CD14-positive monocyte (primary cell): ENCODE measurements around the gene NIPAL3. TPM values are rescaled to one million over a fixed set of nuclear protein-coding genes. Genes with fewer than 3 reads are reported as not detected.

Experiments used
- DNase-seq, 3 donors: peaks; one replicate each; pipeline ENCODE4 v3.0.0-alpha.2; 2011 to 2022
- H2AFZ ChIP-seq: 2 replicates; pipeline ENCODE4 v1.6.0; 2012; ENCODE audit warnings: mild to moderate bottlenecking, low read depth, low read length, inconsistent platforms; ENCODE audit not compliant: insufficient read depth, poor library complexity, severe bottlenecking
- H3K27ac ChIP-seq, 2 donors: 1 replicate in 1 of 2; 2 replicates in 1 of 2; pipeline ENCODE4 v1.5.1; 2012 to 2013; ENCODE audit warnings: low read length in 2 of 2, control low read depth in 1 of 2, inconsistent platforms in 1 of 2, low read depth in 1 of 2, mild to moderate bottlenecking in 1 of 2
- H3K27me3 ChIP-seq, 2 donors: one replicate each; pipeline versions ENCODE4 v1.6.0 to v1.6.1; 2011 to 2013; ENCODE audit warnings: low read length in 2 of 2; ENCODE audit not compliant: control insufficient read depth in 2 of 2, insufficient read depth in 2 of 2
- H3K36me3 ChIP-seq, 2 donors: replicated peaks in 1 of 2; 1 replicate in 1 of 2; 2 replicates in 1 of 2; pipeline versions ENCODE4 v1.5.1 to v1.6.1; 2012 to 2013; ENCODE audit warnings: low read length in 2 of 2, control low read depth in 1 of 2, inconsistent platforms in 1 of 2, mild to moderate bottlenecking in 1 of 2; ENCODE audit not compliant: insufficient read depth in 2 of 2, control insufficient read depth in 1 of 2
- H3K4me1 ChIP-seq, 2 donors: 1 replicate in 1 of 2; 2 replicates in 1 of 2; pipeline versions ENCODE4 v1.5.1 to v1.6.1; 2012 to 2013; ENCODE audit warnings: low read length in 2 of 2, control low read depth in 1 of 2, inconsistent platforms in 1 of 2, mild to moderate bottlenecking in 1 of 2, moderate library complexity in 1 of 2; ENCODE audit not compliant: insufficient read depth in 2 of 2, control insufficient read depth in 1 of 2
- H3K4me2 ChIP-seq: replicated peaks from 2 replicates; pipeline ENCODE3; 2012; ENCODE audit warnings: low read length, moderate library complexity, mild to moderate bottlenecking; ENCODE audit not compliant: poor library complexity, severe bottlenecking; ENCODE audit errors: extremely low read depth
- H3K4me3 ChIP-seq, 3 experiments: fragments of 200-600 bp in 1 of 3; sonication (generic) in 1 of 3; replicated peaks in 1 of 3; 1 replicate in 2 of 3; 2 replicates in 1 of 3; pipeline ENCODE4 v1.5.1; 2011 to 2013; ENCODE audit warnings: low read length in 3 of 3, mild to moderate bottlenecking in 3 of 3, control low read depth in 2 of 3, low read depth in 2 of 3, inconsistent platforms in 1 of 3, moderate library complexity in 1 of 3
- H3K79me2 ChIP-seq: 2 replicates; pipeline ENCODE4 v1.6.0; 2012; ENCODE audit warnings: mild to moderate bottlenecking, control low read depth, inconsistent platforms, low read length, moderate library complexity; ENCODE audit not compliant: insufficient read depth
- H3K9ac ChIP-seq: 2 replicates; pipeline ENCODE4 v1.6.0; 2017; ENCODE audit warnings: low read length, mild to moderate bottlenecking; ENCODE audit not compliant: insufficient read depth, poor library complexity, severe bottlenecking
- H3K9me3 ChIP-seq, 2 donors: replicated peaks in 1 of 2; 1 replicate in 1 of 2; 2 replicates in 1 of 2; pipeline versions ENCODE4 v1.5.1 to v1.6.1; 2012 to 2013; ENCODE audit warnings: low read length in 2 of 2, control low read depth in 1 of 2; ENCODE audit not compliant: control insufficient read depth in 1 of 2, insufficient read depth in 1 of 2
- H4K20me1 ChIP-seq: 2 replicates; pipeline ENCODE4 v1.6.0; 2012; ENCODE audit warnings: mild to moderate bottlenecking, low read length, control low read depth, moderate library complexity; ENCODE audit not compliant: insufficient read depth
- H3K27ac Mint-ChIP-seq, 7 donors: one replicate each; pipeline ENCODE4 v1.8.0; 2020; ENCODE audit warnings: mild to moderate bottlenecking in 7 of 7, mixed read lengths in 7 of 7, moderate library complexity in 6 of 7, inconsistent platforms in 2 of 7
- H3K27me3 Mint-ChIP-seq, 3 donors: one replicate each; pipeline ENCODE4 v1.8.0; 2021 to 2022; ENCODE audit warnings: low read depth in 3 of 3, mild to moderate bottlenecking in 3 of 3, mixed read lengths in 3 of 3, moderate library complexity in 3 of 3, inconsistent platforms in 1 of 3
- H3K36me3 Mint-ChIP-seq, 2 donors: one replicate each; pipeline ENCODE4 v1.8.0; 2020; ENCODE audit warnings: mixed read lengths in 2 of 2, inconsistent platforms in 1 of 2, mild to moderate bottlenecking in 1 of 2
- H3K4me1 Mint-ChIP-seq: one replicate; pipeline ENCODE4 v1.8.0; 2020; ENCODE audit warnings: mild to moderate bottlenecking, mixed read lengths
- H3K4me3 Mint-ChIP-seq, 2 donors: one replicate each; pipeline ENCODE4 v1.8.0; 2020; ENCODE audit warnings: mild to moderate bottlenecking in 2 of 2, mixed read lengths in 2 of 2, moderate library complexity in 1 of 2
- H3K9me3 Mint-ChIP-seq, 7 donors: one replicate each; pipeline ENCODE4 v1.8.0; 2020 to 2022; ENCODE audit warnings: mixed read lengths in 7 of 7, mild to moderate bottlenecking in 6 of 7, moderate library complexity in 6 of 7, inconsistent platforms in 2 of 7
- WGBS: methylation state at CpG from one replicate; pipeline ENCODE4 v1.1.5; 2013; ENCODE audit warnings: missing lambda C conversion rate; ENCODE audit not compliant: insufficient coverage; 5-methylcytosine and 5-hydroxymethylcytosine counted together
- intact Hi-C, 2 donors: fragments of 100-400 bp; cut with micrococcal nuclease; formaldehyde crosslinking; loops; one replicate each; pipeline versions ENCODE4 v1.15.0 to v1.15.1; 2023
- polyA minus RNA-seq: library from RNA; depleted of rRNA, polyadenylated mRNA; stranded (reverse); fragments of >200 nt; gene quantifications from 2 replicates; pipeline ENCODE4 v1.2.3, GENCODE V29; 2012
- polyA plus RNA-seq, 3 donors: library from polyadenylated mRNA; depleted of rRNA in 1 of 3; unstranded in 2 of 3; stranded (reverse) in 1 of 3; fragments of 300-500 nt in 2 of 3; fragments of >200 nt in 1 of 3; fragmentation: Illumina TruSeq in 2 of 3; gene quantifications; 1 replicate in 2 of 3; 2 replicates in 1 of 3; pipeline ENCODE4 v1.2.3, GENCODE V29; 2012 to 2021
- total RNA-seq, 12 experiments: library from RNA in 1 of 12; stranded (reverse) in 1 of 12; fragments of 120-200 nt in 1 of 12; gene quantifications; one replicate each; pipeline ENCODE4 v1.2.4 and lab custom pipeline; 2013 to 2026; ENCODE audit warnings: mixed read lengths in 6 of 12, inconsistent platforms in 1 of 12
- TF ChIP-seq, protein P1 (sequence below): fragments of 200-600 bp; IDR thresholded peaks from one replicate; pipeline ENCODE4 v1.8.0; 2022; ENCODE audit warnings: antibody characterized with exemption, mild to moderate bottlenecking

The NIPAL3 gene
- 4.4 TPM for total RNA-seq (2013)
- polyA plus RNA-seq (1 to 10 TPM; 5.9 to 9.6 (median 6.6) TPM), polyA minus RNA-seq (3.2 and 3.3 TPM in 2 replicates), total RNA-seq (lab: John Stamatoyannopoulos, UW) (1.0 to 13.0 (median 6.2) reads per million in 11 experiments)

DNA sequence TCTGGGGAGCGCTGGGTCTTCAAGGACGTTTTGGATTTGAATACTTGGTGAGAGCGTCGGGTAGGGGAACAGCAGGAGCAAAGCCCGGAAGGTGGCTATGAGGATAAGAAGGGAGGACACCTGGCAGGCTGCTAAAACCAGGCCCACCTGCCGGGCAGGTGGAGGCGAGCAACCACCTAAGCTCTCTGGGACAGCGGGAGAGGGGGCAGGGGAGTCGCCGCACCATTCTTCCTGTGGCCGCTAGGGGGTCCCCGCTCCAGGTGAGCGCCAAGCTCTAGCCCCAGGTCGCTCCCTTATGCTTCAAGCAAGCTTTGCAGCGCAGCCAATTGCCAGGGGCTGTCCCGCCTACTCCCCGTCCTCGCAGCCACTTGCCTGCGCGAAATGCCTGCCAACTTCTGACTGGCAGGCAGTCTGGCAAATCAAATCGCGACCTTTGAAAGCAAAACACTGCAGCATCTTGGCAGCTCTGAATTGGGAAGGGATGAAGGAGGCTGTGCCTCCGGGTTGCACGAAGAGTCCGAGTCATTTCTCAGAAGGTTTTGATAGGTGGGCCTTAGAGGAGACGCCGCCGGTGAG, at the start of gene NIPAL3:
Gene NIPAL3 (plus strand): TSS at position 469 of the 576 bp plus-strand sequence. CDS start 3,746 bp downstream, outside the sequence.
- Mint-ChIP-seq H3K4me1 (peaks cover 65% of the 10 kb centered on the region), H3K27ac (peak within 1 kb of the TSS; percentile 75 to 90 (median 83)), H3K4me3 (peak within 1 kb of the TSS; percentile 97 to 99), H3K27me3 (peaks cover 0 to 6% (median 0%) of the 10 kb centered on the region in 3 donors), H3K9me3 (no peaks in the 10 kb centered on the region), H3K36me3 (peaks cover 0 to 7% of the 10 kb centered on the region in 2 donors)
- H3K79me2 ChIP-seq, result peaks cover 31% of the 10 kb centered on the region
- peaks cover 40 to 61% of the 10 kb centered on the region in 2 donors for H3K4me1 ChIP-seq
- WGBS, result 1% methylated on average over 25 of the region's 28 CpGs
- H3K27me3 ChIP-seq, result no peaks in the 10 kb centered on the region
- TF ChIP-seq, protein P1, sequence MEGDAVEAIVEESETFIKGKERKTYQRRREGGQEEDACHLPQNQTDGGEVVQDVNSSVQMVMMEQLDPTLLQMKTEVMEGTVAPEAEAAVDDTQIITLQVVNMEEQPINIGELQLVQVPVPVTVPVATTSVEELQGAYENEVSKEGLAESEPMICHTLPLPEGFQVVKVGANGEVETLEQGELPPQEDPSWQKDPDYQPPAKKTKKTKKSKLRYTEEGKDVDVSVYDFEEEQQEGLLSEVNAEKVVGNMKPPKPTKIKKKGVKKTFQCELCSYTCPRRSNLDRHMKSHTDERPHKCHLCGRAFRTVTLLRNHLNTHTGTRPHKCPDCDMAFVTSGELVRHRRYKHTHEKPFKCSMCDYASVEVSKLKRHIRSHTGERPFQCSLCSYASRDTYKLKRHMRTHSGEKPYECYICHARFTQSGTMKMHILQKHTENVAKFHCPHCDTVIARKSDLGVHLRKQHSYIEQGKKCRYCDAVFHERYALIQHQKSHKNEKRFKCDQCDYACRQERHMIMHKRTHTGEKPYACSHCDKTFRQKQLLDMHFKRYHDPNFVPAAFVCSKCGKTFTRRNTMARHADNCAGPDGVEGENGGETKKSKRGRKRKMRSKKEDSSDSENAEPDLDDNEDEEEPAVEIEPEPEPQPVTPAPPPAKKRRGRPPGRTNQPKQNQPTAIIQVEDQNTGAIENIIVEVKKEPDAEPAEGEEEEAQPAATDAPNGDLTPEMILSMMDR, result peak; percentile 63
- peak within 1 kb of the TSS; percentile 88 for H3K4me2 ChIP-seq
- peak within 1 kb of the TSS; percentile 64 for H3K9ac ChIP-seq
- H3K4me3 ChIP-seq, result peak within 1 kb of the TSS; percentile 58 to 95 (median 73)
- intact Hi-C loops, result loop anchor here in 1 of 2 donors (5.0 kb wide), 1 partner anchor 87 kb away; the partner anchor contains the start of gene RCAN3
- no peaks in the 10 kb centered on the region for H3K36me3 ChIP-seq
- H3K27ac ChIP-seq, result peak within 1 kb of the TSS in 1 of 2 donors; percentile 79
- H4K20me1 ChIP-seq, result no peaks in the 10 kb centered on the region
- DNase-seq, result peak; percentile 96 to 97 (median 96)
- H2AFZ ChIP-seq, result peak within 1 kb of the TSS; percentile 95
- no peaks in the 10 kb centered on the region for H3K9me3 ChIP-seq

DNA sequence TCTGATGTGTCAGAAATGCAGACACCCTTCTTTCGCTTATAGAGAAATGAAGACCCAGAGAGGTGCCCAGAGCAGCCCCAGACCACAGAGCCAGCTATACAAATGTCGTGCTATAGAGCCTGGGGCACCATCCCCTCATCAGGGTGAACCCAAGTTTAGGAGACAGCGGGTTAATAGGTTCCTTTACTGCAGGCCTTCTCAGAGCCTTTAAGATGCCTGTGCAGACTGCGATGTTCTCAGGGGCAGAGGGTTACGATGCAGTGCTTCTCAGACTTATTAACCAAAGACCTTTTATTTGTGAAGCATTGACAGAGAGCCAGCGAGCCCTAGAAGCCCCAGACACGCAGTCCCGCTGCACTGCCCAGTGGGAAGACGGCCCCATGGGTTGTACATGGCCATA, 48.9 kb upstream of the NIPAL3 start:
- TF ChIP-seq, protein P1, result no peak
- WGBS, result 96% methylated on average over 8 of the region's 9 CpGs

More for the DNA sequence above, 48.9 kb upstream of the NIPAL3 start:
- Histone ChIP-seq H3K9ac (no peak overlapping the region), H3K27ac (no peak overlapping the region), H2AFZ (no peak overlapping the region), H3K79me2 (no peaks in the 10 kb centered on the region), H3K4me3 (no peak overlapping the region), H3K4me1 (peaks cover 13 to 15% of the 10 kb centered on the region in 2 donors), H3K4me2 (no peak overlapping the region), H3K36me3 (no peaks in the 10 kb centered on the region), H3K27me3 (no peaks in the 10 kb centered on the region), H3K9me3 (no peaks in the 10 kb centered on the region), H4K20me1 (no peaks in the 10 kb centered on the region)
- Mint-ChIP-seq H3K4me3 (no peak overlapping the region), H3K4me1 (peaks cover 15% of the 10 kb centered on the region), H3K9me3 (no peaks in the 10 kb centered on the region), H3K27me3 (peaks cover 0 to 1% (median 0%) of the 10 kb centered on the region in 3 donors), H3K27ac (peak overlapping the region in 2 of 7 donors; percentile 49 to 63), H3K36me3 (peaks cover 0 to 4% of the 10 kb centered on the region in 2 donors)
- no peak for DNase-seq
- intact Hi-C loops, result no loop called here
